HG03378 (cell line): ENCODE measurements around the gene ZNF383.
"Not testable (repeated sequence)": the region's sequence is repeated elsewhere in the genome, so short reads cannot be mapped to it uniquely, and the experiment has no call there.

Experiments
- ATAC-seq: cut with Tn5 transposase; IDR thresholded peaks from one replicate; pipeline ENCODE4 v1.9.1; 2021; ENCODE audit warnings: mild to moderate bottlenecking, moderate library complexity; ENCODE audit not compliant: unreplicated experiment

Gene ZNF383

DNA sequence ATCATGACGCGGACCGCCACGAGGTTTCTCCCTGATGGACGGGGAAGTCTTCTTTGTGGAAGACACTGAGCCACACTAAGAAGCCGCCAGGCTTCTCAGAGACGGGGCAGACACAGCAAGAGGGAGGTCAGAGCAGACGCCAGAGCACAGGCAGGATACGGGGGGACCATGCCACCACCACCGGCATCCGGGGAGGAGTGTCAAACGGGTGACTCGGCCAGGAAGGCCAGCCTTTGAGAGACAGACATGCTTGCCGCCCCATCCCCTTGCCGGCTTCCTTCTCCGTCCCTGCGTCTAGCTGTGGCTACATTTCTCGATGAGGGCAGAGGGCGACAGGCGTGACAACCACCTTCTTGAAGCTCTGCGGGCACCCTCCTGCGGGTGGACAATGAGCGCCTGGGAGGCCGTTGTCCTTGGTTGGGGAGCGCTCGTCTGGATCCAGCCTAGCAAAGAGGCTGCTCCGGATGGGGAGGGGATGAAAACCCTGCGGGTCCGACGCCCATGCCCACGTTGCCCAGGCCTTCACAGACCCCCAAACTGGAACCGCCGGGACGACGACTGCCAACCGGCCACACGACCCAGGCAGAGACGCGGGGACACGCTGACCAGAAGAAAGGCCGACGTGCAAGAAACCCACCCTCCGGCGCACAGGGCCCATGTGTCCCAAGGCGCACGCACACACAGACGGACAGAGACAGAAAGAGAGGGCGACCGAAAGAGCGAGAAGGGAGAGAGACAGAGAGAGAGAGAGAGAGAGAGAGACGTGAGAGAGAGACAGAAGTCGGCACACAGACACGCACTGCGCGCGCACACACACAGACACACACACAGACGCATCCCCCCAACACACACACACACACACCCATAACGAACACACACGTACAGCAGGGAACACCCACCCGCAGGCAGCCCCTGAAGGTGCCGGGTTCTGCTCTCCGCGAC, 75.3 kb downstream of the ZNF383 start:
- ATAC-seq = not testable (repeated sequence)

GRCh38 chr19:37294246-37294645, 76.2 kb downstream of the ZNF383 start:
- ATAC-seq = not testable (repeated sequence)
